GM12891 (cell line): ENCODE data around the gene HDAC4.

Experiments
- POLR2A ChIP-seq: IDR thresholded peaks from 2 replicates; pipeline ENCODE4 v1.6.1; 2011; ENCODE audit warnings: low read depth, low read length, control low read depth
- POLR2AphosphoS5 ChIP-seq: IDR thresholded peaks from 2 replicates; pipeline ENCODE4 v1.6.1; 2011; ENCODE audit warnings: low read depth, low read length, control low read depth
- TAF1 ChIP-seq: IDR thresholded peaks from 2 replicates; pipeline ENCODE4 v1.6.1; 2011; ENCODE audit warnings: low read depth, low read length, control low read depth

DNA sequence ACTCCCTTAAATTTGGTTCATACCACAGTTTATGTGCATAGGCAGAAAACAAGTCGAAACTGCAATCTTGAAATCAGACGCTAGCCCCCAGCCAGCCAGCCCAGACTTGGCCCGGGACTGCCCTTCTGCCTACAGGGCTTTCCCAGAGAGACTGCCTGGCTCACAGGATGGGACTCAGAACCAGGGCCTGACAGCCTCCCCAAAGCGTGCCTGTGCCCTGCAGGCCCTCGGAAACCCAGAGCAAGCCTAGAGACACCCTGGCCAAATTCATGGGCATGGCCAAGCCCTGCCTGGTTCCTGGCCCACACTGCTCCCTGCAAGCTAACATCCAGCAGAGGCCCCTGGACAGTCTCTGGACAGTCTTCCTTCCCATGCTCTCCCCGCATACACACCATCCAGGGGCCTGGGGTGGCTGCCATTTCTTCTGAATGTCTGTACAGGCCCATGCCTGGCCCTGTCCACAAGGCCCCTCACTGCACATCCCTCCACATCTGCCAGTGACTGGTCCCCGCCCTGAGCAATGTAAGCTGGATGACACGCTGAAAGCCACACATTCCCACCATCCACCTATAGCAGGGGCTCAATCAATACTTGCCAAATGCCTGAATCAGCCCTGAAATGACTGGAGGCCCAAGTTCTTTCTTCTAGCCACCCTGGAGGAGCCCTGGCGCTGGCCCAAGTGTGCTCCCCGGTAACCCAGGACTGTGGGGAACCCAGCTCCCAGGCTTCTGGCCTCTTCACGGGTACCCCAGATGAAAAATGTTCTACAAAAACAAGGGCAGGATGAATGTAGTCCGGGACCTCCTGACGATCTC is 73.1 kb downstream of the HDAC4 start:
- TF ChIP-seq POLR2A (no peak), POLR2AphosphoS5 (no peak), TAF1 (no peak)
